22Rv1 (cell line): ENCODE results near the gene PRKCE.

ENCODE experiments used
- ZFX ChIP-seq: fragments of 450-650 bp; IDR thresholded peaks from 2 replicates; pipeline ENCODE4 v1.6.1; 2017; ENCODE audit warnings: antibody characterized with exemption, borderline replicate concordance
- TF ChIP-seq, protein P1 (sequence below): fragments of 450-650 bp; IDR thresholded peaks from 2 replicates; pipeline ENCODE4 v1.5.1; 2017; ENCODE audit warnings: mild to moderate bottlenecking

DNA sequence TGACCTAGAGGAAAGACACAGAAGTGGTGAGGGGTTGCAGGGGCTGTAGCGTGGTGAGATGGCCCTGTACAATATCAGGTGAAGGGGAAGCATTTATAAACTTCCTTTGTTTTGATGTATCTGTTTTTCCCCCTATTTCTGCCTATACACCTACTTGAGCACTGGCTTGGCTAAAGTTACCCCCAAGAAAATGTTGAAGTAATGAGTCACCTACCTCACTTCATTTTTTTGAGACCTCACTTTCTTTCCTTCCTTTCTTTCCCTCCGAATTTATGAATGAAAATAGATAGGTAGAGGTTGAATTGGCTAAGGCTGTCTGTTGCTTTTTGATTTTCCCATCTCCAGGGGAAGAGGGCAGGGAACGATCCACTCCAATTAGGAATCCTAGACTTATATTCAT is 414.6 kb downstream of the PRKCE start:
- TF ChIP-seq, protein P1, sequence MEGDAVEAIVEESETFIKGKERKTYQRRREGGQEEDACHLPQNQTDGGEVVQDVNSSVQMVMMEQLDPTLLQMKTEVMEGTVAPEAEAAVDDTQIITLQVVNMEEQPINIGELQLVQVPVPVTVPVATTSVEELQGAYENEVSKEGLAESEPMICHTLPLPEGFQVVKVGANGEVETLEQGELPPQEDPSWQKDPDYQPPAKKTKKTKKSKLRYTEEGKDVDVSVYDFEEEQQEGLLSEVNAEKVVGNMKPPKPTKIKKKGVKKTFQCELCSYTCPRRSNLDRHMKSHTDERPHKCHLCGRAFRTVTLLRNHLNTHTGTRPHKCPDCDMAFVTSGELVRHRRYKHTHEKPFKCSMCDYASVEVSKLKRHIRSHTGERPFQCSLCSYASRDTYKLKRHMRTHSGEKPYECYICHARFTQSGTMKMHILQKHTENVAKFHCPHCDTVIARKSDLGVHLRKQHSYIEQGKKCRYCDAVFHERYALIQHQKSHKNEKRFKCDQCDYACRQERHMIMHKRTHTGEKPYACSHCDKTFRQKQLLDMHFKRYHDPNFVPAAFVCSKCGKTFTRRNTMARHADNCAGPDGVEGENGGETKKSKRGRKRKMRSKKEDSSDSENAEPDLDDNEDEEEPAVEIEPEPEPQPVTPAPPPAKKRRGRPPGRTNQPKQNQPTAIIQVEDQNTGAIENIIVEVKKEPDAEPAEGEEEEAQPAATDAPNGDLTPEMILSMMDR: no peak
- TF ChIP-seq ZFX: no peak
